GM10847 (cell line): ENCODE results near the gene ZNF488.

Experiments
- POLR2A ChIP-seq: IDR thresholded peaks from 2 replicates; pipeline ENCODE4 v1.6.1; 2011; ENCODE audit not compliant: insufficient read length; ENCODE audit errors: extremely low read depth

ZNF488 gene

DNA sequence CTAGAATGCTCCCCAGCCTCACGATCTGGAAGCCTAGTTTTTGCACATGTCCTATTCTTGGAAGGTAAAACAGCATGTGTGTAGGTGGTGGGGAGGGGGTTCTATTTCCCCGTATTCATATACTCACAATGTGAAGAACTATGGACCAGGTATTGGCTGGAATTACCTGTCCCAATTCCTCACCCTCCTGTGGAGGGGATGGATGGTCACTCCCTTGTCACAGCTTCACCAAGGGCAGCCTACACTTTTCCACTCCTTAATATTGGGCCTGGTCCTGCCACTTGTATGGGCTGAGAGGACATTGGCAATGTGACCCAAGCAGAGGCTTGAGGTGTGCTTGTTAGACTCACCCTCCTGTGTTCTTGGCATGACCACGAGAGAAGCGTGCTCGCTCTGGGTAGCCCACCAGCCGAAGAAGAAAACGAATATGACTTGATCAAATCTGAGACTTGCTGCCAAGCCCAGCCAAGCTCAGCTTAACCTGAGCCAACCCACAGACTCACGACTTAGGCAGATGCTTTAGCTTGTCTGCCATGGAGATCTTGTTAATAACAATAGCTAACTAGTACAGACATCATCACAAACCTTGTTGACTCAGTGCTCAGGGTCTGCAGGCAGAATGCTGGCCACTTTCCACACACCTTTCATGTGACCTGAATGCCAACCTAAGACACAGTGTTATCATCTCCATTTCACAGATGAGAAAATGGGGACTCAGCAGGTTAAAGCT is 17.2 kb downstream of the ZNF488 start:
- TF ChIP-seq POLR2A: no peak

DNA sequence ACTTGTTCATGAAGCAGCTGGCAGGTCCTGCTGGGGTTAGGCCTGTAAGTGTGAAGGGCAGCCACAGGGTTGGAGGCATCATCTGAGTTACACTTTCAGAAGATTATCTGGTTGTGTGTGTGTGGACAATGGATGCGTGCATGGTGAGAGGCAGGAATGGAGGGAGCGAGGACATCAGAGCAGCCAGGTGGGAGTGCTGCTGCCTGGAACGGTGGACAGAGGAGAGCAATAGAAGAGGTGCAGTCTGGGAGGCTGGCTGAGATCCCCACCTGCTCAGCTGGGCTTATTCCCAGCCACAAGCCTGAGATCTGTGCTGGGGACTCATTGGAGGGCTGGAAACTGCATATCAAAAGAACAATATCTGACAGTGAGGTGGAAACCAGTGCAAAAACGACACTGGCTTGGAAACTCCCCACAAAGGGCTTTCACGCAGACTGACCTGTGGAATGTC is 17.9 kb downstream of the ZNF488 start:
- no peak for TF ChIP-seq POLR2A

DNA sequence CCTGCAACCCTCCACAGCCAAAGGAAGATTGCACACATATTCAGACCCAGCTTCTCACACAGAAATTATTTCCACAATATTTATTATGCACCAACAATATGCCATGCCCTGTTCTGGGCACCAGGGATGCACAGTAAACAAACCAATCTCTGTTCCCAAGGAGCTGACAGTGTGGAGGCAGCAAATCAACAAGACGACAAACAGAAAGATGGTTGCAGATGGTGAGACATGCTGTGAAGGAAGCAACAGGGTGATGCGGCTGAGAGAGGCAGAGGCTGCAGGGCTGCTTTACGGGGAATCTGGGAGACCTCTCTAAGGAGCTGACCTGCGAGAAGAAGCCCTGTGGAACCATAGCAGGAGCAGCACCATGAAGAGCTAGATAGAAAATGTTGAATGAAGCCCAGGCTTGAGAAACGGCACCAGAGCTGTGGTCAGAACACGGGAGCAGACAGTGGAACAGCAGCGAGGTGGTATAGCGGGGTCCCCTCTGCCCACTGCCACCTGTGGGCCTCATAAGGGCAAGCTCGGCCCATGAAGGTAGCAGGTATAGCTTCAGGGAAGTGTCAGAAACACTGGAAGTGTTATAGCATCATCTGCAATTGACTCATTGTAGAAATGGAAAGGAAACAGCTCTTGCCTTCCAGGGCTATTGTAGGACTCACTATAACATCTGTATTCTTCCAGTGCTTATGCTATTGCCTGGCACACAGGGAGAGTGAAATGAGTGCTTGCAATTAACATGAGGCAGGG is 18.5 kb downstream of the ZNF488 start:
- TF ChIP-seq POLR2A: no peak

DNA sequence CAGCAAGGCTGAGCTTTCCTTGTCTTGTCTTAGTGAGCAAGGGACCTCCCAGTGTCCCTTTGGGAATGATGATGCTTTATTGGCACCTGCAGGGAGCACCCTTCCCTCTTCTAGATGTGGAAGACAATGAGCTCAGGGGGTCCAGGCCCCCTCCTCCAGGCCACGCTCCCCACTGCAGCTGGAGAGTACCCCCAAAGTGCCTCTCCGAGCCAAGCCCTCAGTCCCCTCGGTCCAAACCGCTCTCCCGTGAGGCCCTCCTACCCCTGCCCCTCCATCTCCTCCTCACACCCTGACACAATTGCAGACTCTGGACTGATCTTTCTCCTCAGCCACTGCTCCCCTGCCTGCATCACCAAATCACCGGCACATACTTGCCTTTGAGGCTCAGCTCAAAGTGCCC is 19.2 kb downstream of the ZNF488 start:
- no peak for TF ChIP-seq POLR2A

DNA sequence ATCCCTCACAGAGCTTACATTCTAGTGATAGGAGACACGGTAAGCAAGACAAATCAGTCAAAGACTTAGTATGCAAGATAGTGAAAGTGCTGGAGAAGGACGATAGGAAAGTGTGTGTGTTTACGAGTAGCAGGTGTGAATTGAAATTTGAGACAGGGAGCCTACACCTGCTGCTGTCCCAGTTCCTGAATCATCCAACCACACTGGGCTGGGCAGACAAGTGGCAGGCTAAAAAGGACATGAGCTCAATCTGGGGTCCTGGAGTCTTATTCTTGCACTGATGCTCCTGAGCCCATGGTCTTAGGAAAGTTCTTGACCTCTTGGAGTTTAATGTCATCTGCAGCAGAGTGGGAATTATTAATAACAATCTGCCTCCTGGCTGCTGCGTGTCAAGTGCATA is 19.7 kb downstream of the ZNF488 start:
- no peak for TF ChIP-seq POLR2A

DNA sequence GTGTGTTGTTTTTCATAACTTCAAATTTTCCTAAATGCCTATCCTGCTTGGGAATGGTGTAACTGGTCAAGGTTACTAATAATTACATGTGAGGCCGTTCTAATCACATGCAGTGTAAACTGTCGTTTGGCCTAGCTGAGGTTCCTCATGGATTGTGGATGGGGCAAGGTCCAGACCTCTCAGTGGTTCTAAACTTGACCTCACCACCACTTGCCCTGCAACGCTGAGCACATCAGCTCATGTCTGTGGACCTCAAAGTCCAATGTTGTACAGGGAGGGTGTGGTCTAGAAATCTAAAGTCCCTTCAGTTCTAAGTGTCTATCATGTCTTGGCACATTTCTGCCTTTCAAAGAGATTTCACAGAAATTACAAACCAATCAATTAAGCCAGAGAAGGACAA is 20.3 kb downstream of the ZNF488 start:
- TF ChIP-seq POLR2A: no peak

DNA sequence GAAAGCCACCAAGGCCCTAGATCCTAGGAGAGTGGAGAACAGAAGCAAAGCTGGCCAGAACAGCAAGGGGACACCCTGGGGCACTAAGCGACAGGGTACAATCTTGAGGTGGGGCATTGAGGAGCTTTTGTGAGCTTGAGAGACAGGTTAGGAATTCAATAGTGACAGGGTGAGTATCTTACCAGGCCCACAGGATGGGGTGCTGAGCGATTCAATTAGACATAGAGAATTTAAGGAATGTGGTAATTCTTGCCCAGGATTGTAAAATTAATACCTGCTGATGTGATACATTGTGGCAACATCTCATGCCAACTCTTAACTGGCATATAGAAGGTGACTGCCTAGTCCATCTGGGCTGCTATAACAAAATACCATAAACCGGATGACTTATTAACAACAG is 21.9 kb downstream of the ZNF488 start:
- TF ChIP-seq POLR2A: no peak

DNA sequence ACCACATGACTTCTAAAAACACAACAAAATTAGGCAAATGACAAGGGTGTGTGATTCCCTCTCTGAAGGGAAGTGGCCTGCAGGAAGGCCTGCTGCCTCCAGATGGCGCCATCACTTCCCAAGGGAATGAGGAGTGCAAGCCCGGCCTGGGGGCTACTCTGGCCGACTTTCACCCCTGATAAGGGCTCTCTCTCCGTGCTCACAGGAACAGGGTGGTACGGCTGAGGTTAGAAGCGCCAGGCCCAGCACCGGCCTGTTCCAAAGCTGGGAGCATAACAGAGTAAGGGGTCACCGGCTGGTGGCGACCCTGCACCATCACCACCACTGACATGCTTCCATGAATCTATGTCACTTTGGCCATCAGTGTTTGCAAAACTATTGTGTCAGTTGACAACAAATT is 22.8 kb downstream of the ZNF488 start:
- TF ChIP-seq POLR2A: no peak

DNA sequence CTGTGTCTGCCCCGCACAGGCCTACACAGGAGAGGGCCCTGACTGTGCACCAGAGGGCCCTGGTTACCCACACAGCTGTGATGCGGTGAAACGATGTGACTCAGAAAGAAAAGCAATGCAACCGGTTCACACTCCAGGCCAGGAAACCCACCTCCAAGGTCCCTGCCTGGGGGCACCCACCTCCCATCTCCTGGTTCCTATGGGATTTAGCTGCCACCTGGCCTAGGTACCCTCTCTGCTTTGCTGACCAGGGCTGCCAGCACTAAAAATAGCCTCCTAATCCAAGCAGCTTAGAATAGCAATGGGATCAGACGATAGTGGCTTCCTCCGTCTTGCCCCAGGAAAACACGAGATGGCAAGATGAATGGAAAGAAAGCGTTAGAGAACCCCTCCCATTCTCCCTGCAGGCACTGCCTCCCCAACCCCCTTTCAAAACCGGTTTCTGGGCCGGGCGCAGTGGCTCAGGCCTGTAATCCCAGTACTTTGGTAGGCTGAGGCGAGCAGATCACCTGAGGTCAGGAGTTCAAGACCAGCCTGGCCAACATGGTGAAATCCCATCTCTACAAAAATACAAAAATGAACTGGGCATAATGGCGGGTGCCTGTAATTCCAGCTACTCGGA is 23.6 kb downstream of the ZNF488 start:
- no peak for TF ChIP-seq POLR2A

DNA sequence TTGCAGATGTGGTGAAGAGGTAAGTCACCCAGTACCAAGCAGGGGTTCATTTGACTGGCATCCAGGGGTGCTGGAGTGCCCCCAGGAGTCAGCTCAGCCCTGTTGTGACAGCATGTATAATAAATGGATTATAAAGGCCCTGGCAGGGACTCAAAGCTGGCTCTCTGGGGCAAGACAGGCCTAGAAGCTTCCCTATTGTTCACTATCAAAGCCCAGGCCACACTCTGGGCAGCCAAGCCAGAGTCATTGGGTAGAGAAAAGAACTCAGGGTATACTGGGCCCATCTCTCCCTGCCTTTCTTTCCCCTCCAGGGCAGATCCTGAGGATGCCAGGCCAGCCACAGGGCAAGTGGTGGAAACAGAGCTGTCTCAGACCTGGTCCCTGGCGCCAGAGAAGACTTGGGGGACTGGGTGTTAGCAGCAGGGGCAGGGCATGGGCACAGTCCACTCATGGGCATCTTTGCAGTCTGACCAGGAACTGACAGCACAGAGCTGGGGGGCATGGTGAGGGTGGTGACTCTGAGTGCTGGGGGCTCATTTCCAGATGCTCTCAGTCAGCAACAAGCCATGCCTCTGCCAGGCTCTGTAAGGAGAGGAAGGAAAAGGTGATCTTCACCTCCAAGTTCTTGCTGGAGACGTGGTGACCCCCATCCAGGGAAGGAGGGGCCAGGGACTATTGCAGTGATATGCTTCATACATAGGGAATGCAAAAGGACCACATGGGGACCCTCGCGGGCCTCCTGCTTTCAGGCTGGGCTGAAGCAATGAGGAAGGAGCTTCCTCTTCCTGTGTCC is 24.3 kb downstream of the ZNF488 start:
- TF ChIP-seq POLR2A: no peak

DNA sequence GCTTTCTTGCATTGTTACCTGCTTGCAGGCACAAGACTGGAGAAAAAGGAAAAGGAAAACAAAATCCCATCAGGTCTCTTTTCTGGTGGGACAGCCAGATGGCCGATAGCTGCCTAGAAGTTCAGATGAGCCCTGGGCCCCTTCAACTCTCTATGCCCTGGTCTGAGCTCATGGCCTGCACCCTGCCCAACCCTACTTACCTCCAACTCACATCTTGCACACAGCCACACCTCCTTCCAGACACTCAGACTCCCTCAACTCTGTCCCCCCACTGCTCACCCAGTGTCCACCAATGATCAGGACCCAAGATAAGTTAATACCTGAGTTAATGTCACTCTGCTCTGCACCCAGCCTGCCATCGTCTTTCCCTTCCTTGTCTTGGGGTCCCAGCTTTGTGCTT is 25.0 kb downstream of the ZNF488 start:
- TF ChIP-seq POLR2A: no peak

DNA sequence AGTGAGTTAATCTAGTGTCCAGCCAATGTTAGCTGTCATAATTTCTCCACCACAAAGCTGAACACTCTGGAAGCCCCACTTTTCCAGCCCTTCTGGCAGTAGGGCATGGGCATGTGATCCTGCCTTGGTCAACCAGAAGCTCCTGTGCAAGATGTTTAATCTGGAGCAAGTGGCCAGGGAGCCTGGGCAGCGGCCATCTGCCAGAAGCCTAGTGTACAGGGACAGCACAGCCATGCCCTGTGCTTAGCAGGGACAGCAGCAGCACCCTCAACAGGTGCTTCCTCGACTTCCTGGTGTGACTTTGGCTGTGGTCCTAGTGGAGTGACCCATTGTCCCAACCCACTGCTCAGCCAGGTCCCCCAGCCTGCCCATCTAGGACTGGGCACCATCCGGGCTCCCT is 25.6 kb downstream of the ZNF488 start:
- TF ChIP-seq POLR2A: no peak

DNA sequence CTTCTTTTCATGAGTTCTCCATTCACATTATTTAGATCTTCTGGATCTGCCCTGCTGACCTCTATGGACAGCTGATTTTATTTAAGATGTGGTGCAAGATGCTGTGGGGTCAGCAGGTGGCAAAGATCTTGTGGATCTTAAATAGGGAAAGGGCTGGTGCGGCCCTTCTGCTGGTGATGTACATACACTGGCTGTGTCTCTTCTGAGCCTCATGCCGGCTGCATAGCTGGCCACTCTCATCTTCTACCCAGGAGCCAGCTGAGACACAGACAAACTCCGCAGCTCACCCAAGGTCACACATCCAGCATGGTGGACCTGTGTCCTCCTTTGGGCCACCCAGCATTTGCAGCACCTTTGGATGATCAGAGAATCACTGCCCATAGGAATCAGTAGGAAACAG is 26.2 kb downstream of the ZNF488 start:
- no peak for TF ChIP-seq POLR2A

DNA sequence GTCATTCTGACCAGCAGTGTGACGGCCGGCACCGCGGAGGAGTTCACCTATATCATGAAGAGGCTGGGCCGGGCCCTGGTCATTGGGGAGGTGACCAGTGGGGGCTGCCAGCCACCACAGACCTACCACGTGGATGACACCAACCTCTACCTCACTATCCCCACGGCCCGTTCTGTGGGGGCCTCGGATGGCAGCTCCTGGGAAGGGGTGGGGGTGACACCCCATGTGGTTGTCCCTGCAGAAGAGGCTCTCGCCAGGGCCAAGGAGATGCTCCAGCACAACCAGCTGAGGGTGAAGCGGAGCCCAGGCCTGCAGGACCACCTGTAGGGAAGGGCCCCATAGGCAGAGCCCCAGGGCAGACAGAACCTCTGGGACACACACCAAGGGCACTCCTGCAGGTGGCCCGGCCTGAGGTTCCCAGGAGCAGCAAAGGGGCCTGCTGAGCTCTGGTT is 26.9 kb downstream of the ZNF488 start:
- TF ChIP-seq POLR2A: no peak

DNA sequence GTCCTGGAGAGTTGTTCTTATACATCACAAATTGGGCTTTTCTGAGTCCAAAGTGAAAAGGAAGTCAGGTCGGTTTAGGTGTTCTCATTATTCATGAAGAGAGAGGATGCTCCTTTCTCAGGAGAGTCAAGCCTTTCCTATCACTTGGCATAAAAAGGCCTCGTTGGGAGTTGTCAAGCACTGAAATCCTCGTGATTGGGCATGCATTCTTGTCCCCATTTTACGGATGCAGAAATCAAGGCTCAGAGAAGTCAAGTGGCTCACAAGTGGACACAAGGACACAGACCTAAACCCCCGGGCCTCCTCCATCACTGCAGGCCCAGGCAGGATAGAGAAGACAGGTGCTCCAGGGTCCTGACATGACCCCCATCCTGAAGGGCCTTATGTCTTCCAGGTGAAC is 27.4 kb downstream of the ZNF488 start:
- TF ChIP-seq POLR2A: no peak
